ENCODE measurements around the gene ACYP1. TPM values are rescaled to one million over a fixed set of nuclear protein-coding genes. Genes with fewer than 3 reads are reported as not detected.

ACYP1 gene
- total and polyA plus RNA-seq, 2 experiments from 2014 or later = 7.1 to 19.5 TPM

GRCh38 chr14:75048101-75048500, 15.7 kb downstream of the ACYP1 start:
- H3K27ac ChIP-seq = no peak overlapping the region
- DNase-seq (ENCODE audit: low spot score) = no peak
- no peaks in the 10 kb centered on the region for H3K36me3 ChIP-seq (replicated peaks; ENCODE audit: insufficient read depth, low read depth)
- no peak overlapping the region for H3K4me2 ChIP-seq
- H3K9me2 ChIP-seq (replicated peaks; ENCODE audit: insufficient read depth) = no peaks in the 10 kb centered on the region
- no peaks in the 10 kb centered on the region for H3K9me3 ChIP-seq (ENCODE audit: low read depth)
- H3K27me3 ChIP-seq = no peaks in the 10 kb centered on the region
- H2AFZ ChIP-seq = no peak overlapping the region
- peaks cover 8% of the 10 kb centered on the region for H3K4me1 ChIP-seq (ENCODE audit: insufficient read depth)
- WGBS (ENCODE audit: low lambda C conversion rate, missing lambda C conversion rate) = 91% methylated on average over 2 of the region's 2 CpGs
- H3K4me3 ChIP-seq = no peak overlapping the region
- TF ChIP-seq CTCF (IDR thresholded peaks at IDR 0.05; ENCODE audit: poor library complexity) = no peak
- TF ChIP-seq EZH2phosphoT487 (IDR thresholded peaks at IDR 0.05; ENCODE audit: low read depth, severe bottlenecking, unreplicated experiment) = no peak
- no peak for TF ChIP-seq EZH2 (IDR thresholded peaks at IDR 0.05; ENCODE audit: borderline replicate concordance)
- H4K20me1 ChIP-seq (ENCODE audit: insufficient read depth, poor library complexity, severe bottlenecking) = no peaks in the 10 kb centered on the region
- H3K79me2 ChIP-seq = peaks cover 38% of the 10 kb centered on the region

- Histone ChIP-seq H3K9me2 (replicated peaks; ENCODE audit: insufficient read depth) (no peaks in the 10 kb centered on the region), H4K20me1 (ENCODE audit: insufficient read depth, poor library complexity, severe bottlenecking) (no peaks in the 10 kb centered on the region), H3K4me2 (no peak overlapping the region), H3K79me2 (peaks cover 43% of the 10 kb centered on the region), H3K27me3 (no peaks in the 10 kb centered on the region), H3K36me3 (replicated peaks; ENCODE audit: insufficient read depth, low read depth) (no peaks in the 10 kb centered on the region), H2AFZ (no peak overlapping the region), H3K27ac (no peak overlapping the region), H3K9me3 (ENCODE audit: low read depth) (no peaks in the 10 kb centered on the region), H3K4me3 (no peak overlapping the region), H3K4me1 (ENCODE audit: insufficient read depth) (peaks cover 9% of the 10 kb centered on the region)
- TF ChIP-seq EZH2phosphoT487 (IDR thresholded peaks at IDR 0.05; ENCODE audit: low read depth, severe bottlenecking, unreplicated experiment) = no peak
- TF ChIP-seq CTCF (IDR thresholded peaks at IDR 0.05; ENCODE audit: poor library complexity) = no peak
- no peak for TF ChIP-seq EZH2 (IDR thresholded peaks at IDR 0.05; ENCODE audit: borderline replicate concordance)
- WGBS (ENCODE audit: low lambda C conversion rate, missing lambda C conversion rate) = 98% methylated on average over 4 of the region's 4 CpGs
- no peak for DNase-seq (ENCODE audit: low spot score)
Observed at GRCh38 chr14:75047506-75047905, 16.3 kb downstream of the ACYP1 start.

GRCh38 chr14:75046899-75047298, 16.9 kb downstream of the ACYP1 start:
- Histone ChIP-seq H3K9me2 (replicated peaks; ENCODE audit: insufficient read depth) (no peaks in the 10 kb centered on the region), H3K36me3 (replicated peaks; ENCODE audit: insufficient read depth, low read depth) (no peaks in the 10 kb centered on the region), H3K9me3 (ENCODE audit: low read depth) (no peaks in the 10 kb centered on the region), H3K4me1 (ENCODE audit: insufficient read depth) (peaks cover 15% of the 10 kb centered on the region), H3K27me3 (no peaks in the 10 kb centered on the region), H2AFZ (no peak overlapping the region), H3K4me3 (no peak overlapping the region), H3K4me2 (no peak overlapping the region), H3K79me2 (peaks cover 43% of the 10 kb centered on the region), H3K27ac (peak overlapping the region; percentile 22), H4K20me1 (ENCODE audit: insufficient read depth, poor library complexity, severe bottlenecking) (no peaks in the 10 kb centered on the region)
- DNase-seq (ENCODE audit: low spot score) = no peak
- WGBS (ENCODE audit: low lambda C conversion rate, missing lambda C conversion rate) = 90% methylated on average over 3 of the region's 3 CpGs
- TF ChIP-seq EZH2phosphoT487 (IDR thresholded peaks at IDR 0.05; ENCODE audit: low read depth, severe bottlenecking, unreplicated experiment) (no peak), CTCF (IDR thresholded peaks at IDR 0.05; ENCODE audit: poor library complexity) (no peak), EZH2 (IDR thresholded peaks at IDR 0.05; ENCODE audit: borderline replicate concordance) (no peak)

- Histone ChIP-seq H3K27ac (peak overlapping the region; percentile 22), H2AFZ (no peak overlapping the region), H3K4me1 (ENCODE audit: insufficient read depth) (peaks cover 16% of the 10 kb centered on the region), H3K9me3 (ENCODE audit: low read depth) (no peaks in the 10 kb centered on the region), H3K27me3 (no peaks in the 10 kb centered on the region), H3K9me2 (replicated peaks; ENCODE audit: insufficient read depth) (no peaks in the 10 kb centered on the region), H3K36me3 (replicated peaks; ENCODE audit: insufficient read depth, low read depth) (no peaks in the 10 kb centered on the region), H3K4me2 (no peak overlapping the region), H3K79me2 (peaks cover 43% of the 10 kb centered on the region), H3K4me3 (no peak overlapping the region), H4K20me1 (ENCODE audit: insufficient read depth, poor library complexity, severe bottlenecking) (no peaks in the 10 kb centered on the region)
- WGBS (ENCODE audit: low lambda C conversion rate, missing lambda C conversion rate) = 94% methylated on average over 5 of the region's 5 CpGs
- DNase-seq (ENCODE audit: low spot score) = no peak
- TF ChIP-seq CTCF (IDR thresholded peaks at IDR 0.05; ENCODE audit: poor library complexity) = no peak
- no peak for TF ChIP-seq EZH2phosphoT487 (IDR thresholded peaks at IDR 0.05; ENCODE audit: low read depth, severe bottlenecking, unreplicated experiment)
- no peak for TF ChIP-seq EZH2 (IDR thresholded peaks at IDR 0.05; ENCODE audit: borderline replicate concordance)
Observed at GRCh38 chr14:75046275-75046674, 17.5 kb downstream of the ACYP1 start.

Measured in hepatocyte (in vitro differentiated cells).